HEK293 (cell line): ENCODE data around the gene SNRPD2.

Experiments
- CTCF ChIA-PET: fragments of 350-600 bp; formaldehyde crosslinking; extraction: SDS; loops from one replicate; lab custom pipeline; 2021; ENCODE audit warnings: antibody characterized with exemption; lab: Yijun Ruan, JAX
- POLR2A ChIA-PET: fragments of 300-600 bp; formaldehyde crosslinking; extraction: SDS; loops from one replicate; lab custom pipeline; 2020; ENCODE audit warnings: antibody characterized with exemption, inconsistent platforms; lab: Yijun Ruan, JAX
- H3K27ac ChIP-seq: fragments of 200-500 bp; sonication (Bioruptor generic); 2 replicates; pipeline ENCODE4 v1.5.1; 2014; ENCODE audit warnings: low read depth, low read length, control low read depth, inconsistent platforms; ENCODE audit errors: extremely low read depth
- H3K36me3 ChIP-seq, 2 experiments: fragments of 200-500 bp in 1 of 2; sonication (Bioruptor generic) in 1 of 2; 1 replicate in 1 of 2; 2 replicates in 1 of 2; pipeline ENCODE4 v1.5.1; 2014 to 2017; ENCODE audit warnings: inconsistent platforms in 2 of 2, low read length in 2 of 2; ENCODE audit not compliant: control insufficient read depth in 2 of 2, insufficient read depth in 1 of 2
- H3K4me1 ChIP-seq: fragments of 200-500 bp; sonication (Bioruptor generic); 2 replicates; pipeline ENCODE4 v1.5.1; 2014; ENCODE audit warnings: mild to moderate bottlenecking, low read length, inconsistent platforms; ENCODE audit not compliant: control insufficient read depth, insufficient read depth
- H3K4me3 ChIP-seq: 2 replicates; pipeline ENCODE4 v1.5.1; 2011; ENCODE audit warnings: low read depth, mild to moderate bottlenecking, control low read depth, low read length, moderate library complexity
- H3K9me3 ChIP-seq: fragments of 200-500 bp; sonication (Bioruptor generic); 2 replicates; pipeline ENCODE4 v1.5.1; 2014; ENCODE audit warnings: low read depth, low read length, inconsistent platforms; ENCODE audit not compliant: control insufficient read depth, insufficient read depth
- CTCF ChIP-seq: fragments of 450-650 bp; formaldehyde crosslinking; IDR thresholded peaks from 2 replicates; pipeline ENCODE4 v1.5.1; 2016; ENCODE audit warnings: missing biosample characterization, missing genetic modification characterization
- GLI4 ChIP-seq: fragments of 450-650 bp; formaldehyde crosslinking; IDR thresholded peaks from 2 replicates; pipeline ENCODE4 v1.5.1; 2016; ENCODE audit warnings: missing biosample characterization, missing genetic modification characterization
- GLIS1 ChIP-seq: fragments of 450-650 bp; formaldehyde crosslinking; IDR thresholded peaks from 2 replicates; pipeline ENCODE4 v1.5.1; 2016; ENCODE audit warnings: missing biosample characterization, missing genetic modification characterization
- PRDM10 ChIP-seq: fragments of 450-650 bp; formaldehyde crosslinking; IDR thresholded peaks from 2 replicates; pipeline ENCODE4 v1.5.1; 2016; ENCODE audit warnings: missing biosample characterization, missing genetic modification characterization
- ZBTB11 ChIP-seq: fragments of 450-650 bp; formaldehyde crosslinking; conservative IDR thresholded peaks from 2 replicates; pipeline ENCODE4 v1.5.1; 2016; ENCODE audit warnings: low read depth, missing biosample characterization, missing genetic modification characterization
- ZBTB48 ChIP-seq: fragments of 450-650 bp; formaldehyde crosslinking; IDR thresholded peaks from 2 replicates; pipeline ENCODE4 v1.5.1; 2016; ENCODE audit warnings: missing biosample characterization, missing genetic modification characterization
- ZIC2 ChIP-seq: fragments of 450-650 bp; formaldehyde crosslinking; IDR thresholded peaks from 2 replicates; pipeline ENCODE4 v1.5.1; 2016; ENCODE audit warnings: missing biosample characterization, missing genetic modification characterization
- ZNF138 ChIP-seq: fragments of 450-650 bp; formaldehyde crosslinking; IDR thresholded peaks from 2 replicates; pipeline ENCODE4 v1.5.1; 2016; ENCODE audit warnings: missing biosample characterization, missing genetic modification characterization, borderline replicate concordance
- ZNF223 ChIP-seq: fragments of 450-650 bp; formaldehyde crosslinking; IDR thresholded peaks from 2 replicates; pipeline ENCODE4 v1.5.1; 2016; ENCODE audit warnings: missing biosample characterization, missing genetic modification characterization
- ZNF311 ChIP-seq: fragments of 450-650 bp; formaldehyde crosslinking; IDR thresholded peaks from 2 replicates; pipeline ENCODE4 v1.5.1; 2017; ENCODE audit warnings: missing biosample characterization, missing genetic modification characterization, borderline replicate concordance
- ZNF335 ChIP-seq: fragments of 450-650 bp; formaldehyde crosslinking; conservative IDR thresholded peaks from 2 replicates; pipeline ENCODE4 v1.5.1; 2016; ENCODE audit warnings: missing biosample characterization, missing genetic modification characterization
- ZNF596 ChIP-seq: fragments of 450-650 bp; IDR thresholded peaks from 2 replicates; pipeline ENCODE4 v1.5.0; 2018; ENCODE audit warnings: missing biosample characterization, mild to moderate bottlenecking, missing genetic modification characterization, moderate library complexity
- ZNF664 ChIP-seq: fragments of 450-650 bp; formaldehyde crosslinking; IDR thresholded peaks from 2 replicates; pipeline ENCODE4 v1.5.1; 2016; ENCODE audit warnings: missing biosample characterization, missing genetic modification characterization
- TF ChIP-seq, protein P1 (sequence below): fragments of 450-650 bp; formaldehyde crosslinking; IDR thresholded peaks from 2 replicates; pipeline ENCODE4 v1.5.1; 2016; ENCODE audit warnings: missing biosample characterization, missing genetic modification characterization

Gene SNRPD2

GRCh38 chr19:45657520-45658167 lies 34.1 kb downstream of the SNRPD2 start:
- POLR2A ChIA-PET = no interaction called here
- Histone ChIP-seq H3K4me1 (no peaks in the 10 kb centered on the region), H3K4me3 (no peak overlapping the region), H3K9me3 (no peaks in the 10 kb centered on the region), H3K27ac (no peak overlapping the region), H3K36me3 (no peaks in the 10 kb centered on the region)
- TF ChIP-seq PRDM10 (tag by site-specific recombination) = peak; percentile 14; the same call in 1 of the 2 replicates
- TF ChIP-seq ZNF335 = peak; percentile 75
- TF ChIP-seq ZNF223 = no peak
- TF ChIP-seq ZBTB11 (tag by site-specific recombination) = no peak
- no peak for TF ChIP-seq ZNF596 (tag by site-specific recombination)
- TF ChIP-seq, protein P1, sequence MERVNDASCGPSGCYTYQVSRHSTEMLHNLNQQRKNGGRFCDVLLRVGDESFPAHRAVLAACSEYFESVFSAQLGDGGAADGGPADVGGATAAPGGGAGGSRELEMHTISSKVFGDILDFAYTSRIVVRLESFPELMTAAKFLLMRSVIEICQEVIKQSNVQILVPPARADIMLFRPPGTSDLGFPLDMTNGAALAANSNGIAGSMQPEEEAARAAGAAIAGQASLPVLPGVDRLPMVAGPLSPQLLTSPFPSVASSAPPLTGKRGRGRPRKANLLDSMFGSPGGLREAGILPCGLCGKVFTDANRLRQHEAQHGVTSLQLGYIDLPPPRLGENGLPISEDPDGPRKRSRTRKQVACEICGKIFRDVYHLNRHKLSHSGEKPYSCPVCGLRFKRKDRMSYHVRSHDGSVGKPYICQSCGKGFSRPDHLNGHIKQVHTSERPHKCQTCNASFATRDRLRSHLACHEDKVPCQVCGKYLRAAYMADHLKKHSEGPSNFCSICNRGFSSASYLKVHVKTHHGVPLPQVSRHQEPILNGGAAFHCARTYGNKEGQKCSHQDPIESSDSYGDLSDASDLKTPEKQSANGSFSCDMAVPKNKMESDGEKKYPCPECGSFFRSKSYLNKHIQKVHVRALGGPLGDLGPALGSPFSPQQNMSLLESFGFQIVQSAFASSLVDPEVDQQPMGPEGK (tag by site-specific recombination) = peak; percentile 35; the same call in 1 of the 2 replicates
- TF ChIP-seq ZNF311 (tag by site-specific recombination) = no peak
- no peak for TF ChIP-seq GLI4
- 0 out of 2 replicates have a peak, but pooled peaks have one; percentile 8 for TF ChIP-seq GLIS1 (tag by site-specific recombination)
- peak; percentile 44 for TF ChIP-seq ZIC2 (tag by site-specific recombination)
- TF ChIP-seq ZNF138 (tag by site-specific recombination) = no peak
- no peak for TF ChIP-seq CTCF (tag by site-specific recombination)
- TF ChIP-seq ZBTB48 (tag by site-specific recombination) = 0 out of 2 replicates have a peak, but pooled peaks have one; percentile 15
- TF ChIP-seq ZNF664 (tag by site-specific recombination) = no peak
- CTCF ChIA-PET = interaction anchor here (0.7 to 1.4 kb wide), 3 partner anchors 21 to 99 kb away, joined by 3 read pairs; partner anchors contain the start of gene QPCTL
